NCI-H2171 (cell line): ENCODE data around the gene KCNA10.
"Not testable (repeated sequence)": the region's sequence is repeated elsewhere in the genome, so short reads cannot be mapped to it uniquely, and the experiment has no call there.

Experiments
- DNase-seq: peaks from one replicate; lab custom pipeline; 2025; lab: John Stamatoyannopoulos, UW

The KCNA10 gene

DNA sequence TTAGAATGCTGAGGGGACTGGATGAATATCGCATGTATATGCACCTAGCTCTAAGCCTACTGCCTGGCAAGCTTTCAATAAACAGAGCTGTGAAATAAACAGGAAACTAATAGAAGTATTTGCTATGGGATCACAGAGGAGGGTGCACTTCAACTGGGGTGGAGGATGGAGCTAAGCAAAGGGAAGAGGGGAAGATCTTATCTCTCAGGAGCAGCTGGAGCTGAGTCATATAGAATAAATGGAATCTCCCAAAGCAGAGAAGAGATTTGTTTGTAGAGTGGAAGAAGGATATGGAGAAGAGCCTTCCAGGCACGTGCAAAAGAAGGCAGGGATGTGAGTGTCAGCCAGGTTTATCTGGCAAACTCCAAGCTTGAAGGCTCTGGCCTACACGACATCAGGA is 17.0 kb upstream of the KCNA10 start:
- no peak for DNase-seq

- DNase-seq: no peak
Observed at GRCh38 chr1:110533230-110533629, 14.3 kb upstream of the KCNA10 start.

GRCh38 chr1:110529011-110529410 is 10.0 kb upstream of the KCNA10 start:
- no peak for DNase-seq

GRCh38 chr1:110526201-110526780 is 7.3 kb upstream of the KCNA10 start:
- DNase-seq: no peak

- DNase-seq: no peak
Observed at GRCh38 chr1:110525249-110525595, 6.2 kb upstream of the KCNA10 start.

- peak; percentile 50 for DNase-seq
Observed at GRCh38 chr1:110524311-110525248, 5.6 kb upstream of the KCNA10 start.

GRCh38 chr1:110523011-110523410 is 4.0 kb upstream of the KCNA10 start:
- DNase-seq: no peak

- DNase-seq: no peak
Observed at GRCh38 chr1:110522560-110522959, 3.6 kb upstream of the KCNA10 start.

DNA sequence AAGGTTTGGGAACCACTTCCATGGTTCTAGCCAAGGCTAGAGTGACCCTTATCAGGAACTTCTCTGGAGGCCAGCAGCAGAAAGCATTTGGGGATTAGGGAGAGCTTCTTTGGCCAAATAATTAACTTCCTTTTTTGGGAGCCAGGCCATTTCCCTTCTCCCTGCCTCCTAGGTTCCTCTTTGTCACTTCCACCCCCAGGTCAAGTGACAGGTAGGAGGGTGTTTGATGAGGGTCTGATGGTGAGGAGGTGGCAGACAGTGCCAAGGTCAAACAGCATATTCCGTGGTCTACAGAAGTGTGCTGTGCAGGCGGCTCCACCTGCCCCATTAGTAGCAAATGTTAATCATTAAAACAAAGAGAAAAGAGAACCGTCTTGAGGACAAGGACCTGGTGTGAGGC is 1.9 kb upstream of the KCNA10 start:
- no peak for DNase-seq

- DNase-seq: no peak
Observed at GRCh38 chr1:110515891-110516290, 3.1 kb downstream of the KCNA10 start.

DNA sequence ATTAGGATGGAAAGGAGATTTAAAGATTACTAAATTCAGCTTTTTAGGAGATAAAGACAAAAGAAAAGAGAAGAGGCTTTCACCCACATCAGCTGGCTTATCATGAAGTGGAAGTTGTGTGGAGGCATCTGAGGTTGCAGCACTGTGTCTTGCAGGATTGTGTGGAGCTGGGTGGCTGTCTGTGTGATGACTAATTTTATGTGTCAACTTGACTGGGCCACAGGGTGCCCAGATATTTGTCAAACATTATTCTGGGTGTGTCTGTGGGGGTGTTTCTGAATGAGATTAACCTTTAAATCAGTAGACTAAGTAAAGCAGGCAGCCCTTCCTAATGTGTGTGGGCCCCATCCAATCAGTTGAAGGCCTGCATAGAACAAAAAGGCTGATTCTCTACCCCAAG is 3.9 kb downstream of the KCNA10 start:
- no peak for DNase-seq

DNA sequence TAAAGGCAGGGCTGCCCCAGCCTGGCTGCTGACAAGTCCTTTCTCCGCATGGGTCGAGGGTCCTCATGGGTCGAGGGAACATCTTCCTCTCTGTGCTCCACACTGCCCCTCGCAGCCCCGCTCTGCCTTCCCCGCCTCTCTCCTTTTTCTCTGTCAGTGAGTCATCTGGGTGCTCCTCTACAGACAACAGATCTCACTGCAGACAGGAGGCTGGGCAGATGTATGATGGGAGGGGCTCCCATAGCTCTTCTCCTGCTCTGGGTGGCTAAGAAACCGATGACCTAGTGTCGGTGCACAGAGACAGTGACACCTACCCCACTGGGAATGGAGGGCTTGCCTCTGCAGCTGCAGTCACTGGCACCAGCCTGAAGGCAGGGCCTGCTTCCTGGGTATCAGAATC is 5.5 kb downstream of the KCNA10 start:
- peak; percentile 39 for DNase-seq

DNA sequence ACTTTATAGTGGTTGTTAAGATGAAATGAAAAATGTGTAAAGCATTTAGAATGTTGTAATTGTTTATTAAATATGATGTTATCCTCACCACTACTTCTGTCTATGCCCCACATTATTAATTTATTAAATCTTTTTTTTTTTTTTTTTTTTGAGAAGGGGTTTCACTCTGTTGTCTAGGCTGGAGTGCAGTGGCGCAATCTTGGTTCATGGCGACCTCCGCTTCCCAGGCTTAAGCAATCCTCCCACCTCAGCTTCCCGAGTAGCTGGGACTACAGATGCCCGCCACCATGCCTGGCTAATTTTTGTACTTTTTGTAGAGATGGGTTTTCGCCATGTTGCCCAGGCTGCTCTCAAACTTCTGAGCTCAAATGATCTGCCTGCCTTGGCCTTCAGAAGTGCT is 7.5 kb downstream of the KCNA10 start:
- DNase-seq: no peak

DNA sequence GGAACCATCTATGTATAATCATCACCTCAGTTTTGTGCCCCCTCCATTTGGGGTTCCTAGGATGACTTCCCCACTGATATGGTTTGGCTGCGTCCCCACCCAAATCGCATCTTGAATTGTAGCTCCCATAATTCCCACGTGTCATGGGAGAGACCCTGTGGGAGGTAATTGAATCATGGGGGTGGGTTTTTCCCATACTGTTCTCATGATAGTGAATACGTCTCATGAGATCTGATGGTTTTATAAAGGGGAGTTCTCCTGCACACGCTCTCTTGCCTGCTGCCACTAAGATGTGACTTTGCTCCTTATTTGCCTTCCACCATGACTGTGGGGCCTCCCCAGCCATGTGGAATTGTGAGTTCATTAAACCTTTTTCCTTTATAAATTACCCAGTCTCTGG is 8.1 kb downstream of the KCNA10 start:
- not testable (repeated sequence) for DNase-seq

DNA sequence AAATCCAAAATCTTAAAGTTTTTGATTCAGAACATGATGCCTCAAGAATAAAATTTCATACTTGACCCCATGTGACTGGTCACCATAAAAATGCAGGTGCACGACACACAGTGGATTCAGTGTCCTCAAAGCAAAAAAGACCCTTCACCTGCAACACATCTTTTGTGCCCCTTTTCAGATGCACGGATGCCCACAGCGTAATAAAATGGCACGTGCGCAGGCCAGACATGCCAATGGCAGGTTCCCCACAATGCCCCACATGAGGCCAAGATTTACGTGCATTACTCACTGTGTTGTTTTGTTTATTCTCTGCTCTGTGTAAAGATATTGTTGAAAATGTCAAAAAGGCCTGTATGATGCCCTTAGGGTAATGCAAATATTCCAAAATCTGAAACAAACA is 9.3 kb downstream of the KCNA10 start:
- DNase-seq: no peak

DNA sequence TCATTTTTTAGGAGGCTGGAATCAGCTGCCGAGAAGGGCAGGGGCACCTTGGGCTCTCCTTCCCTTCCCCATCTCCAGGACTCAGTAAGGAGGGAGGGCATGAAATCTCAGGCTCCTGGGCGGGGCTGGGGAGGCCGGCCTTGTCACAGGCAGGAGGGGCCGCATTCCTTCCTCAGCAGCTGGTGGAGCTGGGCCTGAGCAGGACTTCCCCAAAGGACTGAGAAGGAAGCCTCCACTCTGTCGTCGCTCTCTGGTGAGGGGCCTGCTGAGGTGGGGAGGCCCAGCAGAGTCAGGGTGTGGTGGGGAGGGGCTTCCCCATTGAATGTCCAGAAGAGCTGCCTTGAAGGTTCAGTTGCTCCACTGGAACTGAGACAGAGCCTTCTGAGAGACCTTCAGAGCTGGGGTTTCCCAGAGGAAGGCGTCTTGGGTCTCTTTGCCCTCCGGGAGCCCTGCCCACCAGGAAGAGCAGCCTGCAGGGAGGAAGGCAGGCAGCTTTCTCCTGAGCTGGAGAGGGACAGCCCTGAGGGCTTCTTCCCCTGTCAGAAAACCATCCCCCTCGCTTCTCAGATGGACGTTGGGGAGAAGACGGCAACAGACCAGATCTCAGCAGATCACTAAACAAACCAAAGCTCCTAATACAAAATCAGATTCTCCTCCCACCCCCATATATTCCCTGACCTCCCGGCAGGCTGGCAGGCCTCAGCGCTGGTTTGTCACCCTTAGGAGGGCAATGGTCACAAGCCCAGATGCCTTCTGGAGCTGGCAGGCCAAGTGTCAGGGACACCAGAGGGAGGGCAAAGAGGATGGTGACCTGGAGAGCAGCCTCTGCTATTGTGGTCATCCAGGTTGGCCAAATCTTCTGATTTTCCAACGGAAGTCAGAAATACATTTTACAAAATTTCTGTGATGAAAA is 10.7 kb downstream of the KCNA10 start:
- no peak for DNase-seq

DNA sequence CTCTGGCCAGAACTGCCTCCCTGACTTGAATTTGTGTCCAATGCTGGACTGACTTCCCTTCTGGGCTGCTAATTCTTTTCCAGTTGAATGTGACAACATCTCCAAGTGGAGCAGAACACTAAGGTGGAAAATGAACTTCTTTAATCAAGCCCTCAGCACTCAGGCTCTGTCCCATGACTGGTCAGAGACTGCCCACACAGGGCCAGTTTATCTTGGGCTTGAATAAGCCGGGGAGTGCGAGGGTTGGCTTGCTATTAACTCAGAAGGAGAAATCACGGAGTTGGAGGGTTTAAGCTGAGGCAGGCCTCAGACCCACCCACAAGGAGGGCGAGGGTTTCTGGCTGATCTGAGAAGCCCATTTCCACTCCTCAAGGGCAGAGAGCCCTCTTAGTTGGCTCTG is 12.4 kb downstream of the KCNA10 start:
- DNase-seq: no peak

- DNase-seq: no peak
Observed at GRCh38 chr1:110505596-110505995, 13.4 kb downstream of the KCNA10 start.

GRCh38 chr1:110504226-110504625 is 14.7 kb downstream of the KCNA10 start:
- no peak for DNase-seq

DNA sequence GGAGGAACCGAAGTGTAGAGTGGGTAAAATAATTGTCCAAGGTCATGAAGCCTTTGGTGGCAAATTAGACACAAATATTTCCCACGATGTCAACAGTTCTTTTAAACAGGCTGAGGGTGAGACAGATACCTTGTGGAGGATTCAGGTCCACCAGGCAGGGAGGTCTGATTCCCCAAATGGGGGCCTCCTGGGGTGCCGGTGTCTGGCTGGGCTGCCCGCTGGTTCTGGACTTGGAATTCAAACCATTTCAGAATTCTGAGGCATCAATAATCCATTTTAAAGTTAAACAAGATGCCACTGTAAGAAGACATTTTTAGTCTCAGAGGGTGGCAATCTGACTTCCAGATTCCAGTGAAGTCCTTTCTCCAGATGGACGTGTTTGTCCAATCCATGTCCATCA is 15.5 kb downstream of the KCNA10 start:
- no peak for DNase-seq

GRCh38 chr1:110502402-110503151 is 16.4 kb downstream of the KCNA10 start:
- no peak for DNase-seq
